GM18502 (cell line): ENCODE measurements around the gene B4GALNT2.
"Not testable (repeated sequence)": the region's sequence is repeated elsewhere in the genome, so short reads cannot be mapped to it uniquely, and the experiment has no call there.

ENCODE experiments used
- ATAC-seq: cut with Tn5 transposase; IDR thresholded peaks from one replicate; pipeline ENCODE4 v1.9.1; 2021; ENCODE audit warnings: mild to moderate bottlenecking; ENCODE audit not compliant: unreplicated experiment, poor library complexity

The B4GALNT2 gene

DNA sequence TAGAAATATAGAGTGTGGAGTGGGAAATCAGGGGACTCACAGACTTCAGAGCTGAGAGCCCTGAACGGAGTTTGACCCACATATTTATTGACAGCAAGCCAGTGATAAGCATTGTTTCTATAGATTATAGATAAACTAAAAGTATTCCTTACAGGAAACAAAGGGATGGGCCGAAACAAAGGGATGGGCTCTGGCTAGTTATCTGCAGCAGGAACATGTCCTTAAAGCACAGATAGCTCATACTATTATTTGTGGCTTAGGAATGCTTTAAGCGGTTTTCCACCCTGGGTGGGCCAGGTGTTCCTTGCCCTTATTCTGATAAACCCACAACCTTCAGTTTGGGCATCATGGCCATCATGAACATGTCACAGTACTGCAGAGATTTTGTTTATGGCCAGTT lies 38.1 kb downstream of the B4GALNT2 start:
- ATAC-seq = not testable (repeated sequence)

DNA sequence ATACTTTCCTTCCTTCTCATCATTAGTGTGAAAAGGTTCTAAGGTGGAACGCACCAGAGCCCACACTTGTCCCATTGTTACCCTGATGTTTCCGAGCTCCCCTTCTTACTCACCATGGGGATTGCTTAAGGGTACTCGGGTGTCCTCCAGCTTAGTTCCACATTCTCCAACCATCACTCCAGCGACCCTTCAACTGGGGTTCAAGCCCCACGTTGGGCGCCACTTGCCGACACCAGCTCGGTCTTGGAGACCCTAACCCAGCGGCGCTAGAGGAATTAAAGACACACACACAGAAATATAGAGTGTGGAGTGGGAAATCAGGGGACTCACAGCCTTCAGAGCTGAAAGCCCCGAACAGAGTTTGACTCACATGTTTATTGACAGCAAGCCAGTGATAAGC lies 43.4 kb downstream of the B4GALNT2 start:
- not testable (repeated sequence) for ATAC-seq

DNA sequence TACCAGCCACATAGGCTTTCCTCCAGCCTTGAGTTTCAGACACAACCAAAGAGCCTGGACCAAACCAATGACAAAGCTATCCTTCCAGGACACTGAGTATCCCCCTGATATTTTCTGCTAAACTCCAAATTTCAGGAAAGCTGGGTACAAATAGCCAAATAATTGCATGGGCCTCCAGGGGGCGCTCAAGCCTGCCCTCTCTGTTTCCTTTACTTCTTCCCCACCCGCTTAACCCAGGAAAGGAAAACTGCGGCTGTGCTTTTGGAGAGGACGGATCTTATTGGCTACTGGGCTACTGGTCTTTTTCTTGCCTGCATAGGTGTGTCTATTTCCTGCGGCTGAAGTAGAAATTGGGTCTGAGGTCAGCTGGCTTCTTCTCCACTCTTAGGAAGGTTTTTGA lies 47.7 kb downstream of the B4GALNT2 start:
- no peak for ATAC-seq

- no peak for ATAC-seq
Observed at GRCh38 chr17:49180998-49181635, 48.5 kb downstream of the B4GALNT2 start.

- ATAC-seq = no peak
Observed at GRCh38 chr17:49183341-49183740, 50.8 kb downstream of the B4GALNT2 start.

- no peak for ATAC-seq
Observed at GRCh38 chr17:49183801-49184200, 51.2 kb downstream of the B4GALNT2 start.

DNA sequence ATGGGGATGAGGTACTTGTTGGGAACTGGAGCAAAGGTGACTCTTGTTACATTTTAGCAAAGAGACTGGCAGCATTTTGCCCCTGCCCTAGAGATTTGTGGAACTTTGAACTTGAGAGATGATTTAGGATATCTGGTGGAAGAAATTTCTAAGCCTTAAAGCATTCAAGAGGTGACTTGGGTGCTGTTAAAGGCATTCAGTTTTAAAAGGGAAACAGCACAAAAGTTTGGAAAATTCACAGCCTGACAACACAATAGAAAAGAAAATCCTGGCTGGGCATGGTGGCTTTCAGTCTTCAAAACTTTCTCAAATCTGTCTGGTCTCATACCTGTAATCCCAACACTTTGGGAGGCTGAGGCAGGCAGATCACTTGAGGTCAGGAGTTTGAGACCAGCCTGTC lies 52.0 kb downstream of the B4GALNT2 start:
- ATAC-seq = not testable (repeated sequence)

- not testable (repeated sequence) for ATAC-seq
Observed at GRCh38 chr17:49185381-49185780, 52.8 kb downstream of the B4GALNT2 start.

GRCh38 chr17:49187301-49187700 lies 54.7 kb downstream of the B4GALNT2 start:
- no peak for ATAC-seq

GRCh38 chr17:49190932-49191331 lies 58.4 kb downstream of the B4GALNT2 start:
- no peak for ATAC-seq

DNA sequence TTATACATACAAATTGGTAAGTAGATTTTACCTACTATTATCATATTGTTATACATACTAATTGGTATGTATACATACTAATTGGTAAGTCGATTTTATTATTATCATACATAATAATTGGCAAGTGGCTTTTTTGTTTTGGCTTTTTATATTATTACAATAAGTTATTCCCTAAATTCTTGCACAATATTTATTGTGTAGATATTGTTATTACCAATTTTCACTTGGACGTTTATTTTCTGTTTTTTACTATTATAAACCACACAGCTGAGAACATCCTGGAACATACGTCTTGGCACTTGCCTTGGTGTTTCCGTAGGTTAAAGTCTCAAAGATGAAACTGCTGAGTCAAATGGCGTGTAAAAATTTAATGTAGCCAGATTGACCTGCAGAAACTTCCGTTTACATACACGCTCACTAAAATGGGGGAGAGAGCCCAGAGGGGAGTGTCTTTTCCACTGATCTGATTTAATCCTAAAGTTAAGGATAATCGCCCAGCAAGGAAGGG lies 58.9 kb downstream of the B4GALNT2 start:
- peak; percentile 6 for ATAC-seq

DNA sequence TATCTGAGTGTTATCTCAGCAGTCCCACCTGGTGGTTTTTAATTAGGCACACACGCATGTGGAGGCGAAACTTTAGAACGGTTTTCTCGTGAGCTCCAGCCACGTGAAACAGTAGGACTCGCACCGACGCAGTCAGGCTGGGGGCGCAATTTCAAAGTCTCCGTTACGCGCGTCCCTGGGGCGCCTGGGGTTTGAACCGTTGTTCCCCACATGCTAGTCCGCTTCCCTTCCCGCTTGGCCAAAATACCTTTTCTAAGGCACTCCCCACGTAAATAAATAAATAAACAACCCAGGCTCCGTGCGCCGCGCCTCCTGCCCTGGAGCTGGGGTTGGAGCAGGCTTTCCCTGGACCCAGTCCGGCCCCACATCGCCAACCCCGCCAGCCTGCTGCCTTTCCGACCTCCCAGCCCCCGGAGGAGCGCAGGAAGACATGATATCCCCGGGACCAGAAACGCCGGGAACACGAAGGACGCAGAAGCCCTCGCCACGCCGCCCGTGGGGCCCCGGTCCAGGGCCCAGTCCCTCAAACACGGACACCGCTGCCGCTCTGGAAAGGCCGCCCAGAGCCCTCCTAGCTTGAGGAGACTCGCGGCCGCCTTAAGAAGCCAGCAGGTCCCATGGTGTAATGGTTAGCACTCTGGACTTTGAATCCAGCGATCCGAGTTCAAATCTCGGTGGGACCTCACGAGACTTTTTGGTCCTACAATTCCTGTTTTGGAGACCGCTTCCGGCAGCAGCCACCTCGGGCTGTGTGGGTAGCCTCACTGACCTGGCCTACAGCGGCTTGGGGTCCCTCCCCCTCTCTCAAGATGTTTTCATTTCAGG lies 59.6 kb downstream of the B4GALNT2 start:
- ATAC-seq = peak; percentile 52

DNA sequence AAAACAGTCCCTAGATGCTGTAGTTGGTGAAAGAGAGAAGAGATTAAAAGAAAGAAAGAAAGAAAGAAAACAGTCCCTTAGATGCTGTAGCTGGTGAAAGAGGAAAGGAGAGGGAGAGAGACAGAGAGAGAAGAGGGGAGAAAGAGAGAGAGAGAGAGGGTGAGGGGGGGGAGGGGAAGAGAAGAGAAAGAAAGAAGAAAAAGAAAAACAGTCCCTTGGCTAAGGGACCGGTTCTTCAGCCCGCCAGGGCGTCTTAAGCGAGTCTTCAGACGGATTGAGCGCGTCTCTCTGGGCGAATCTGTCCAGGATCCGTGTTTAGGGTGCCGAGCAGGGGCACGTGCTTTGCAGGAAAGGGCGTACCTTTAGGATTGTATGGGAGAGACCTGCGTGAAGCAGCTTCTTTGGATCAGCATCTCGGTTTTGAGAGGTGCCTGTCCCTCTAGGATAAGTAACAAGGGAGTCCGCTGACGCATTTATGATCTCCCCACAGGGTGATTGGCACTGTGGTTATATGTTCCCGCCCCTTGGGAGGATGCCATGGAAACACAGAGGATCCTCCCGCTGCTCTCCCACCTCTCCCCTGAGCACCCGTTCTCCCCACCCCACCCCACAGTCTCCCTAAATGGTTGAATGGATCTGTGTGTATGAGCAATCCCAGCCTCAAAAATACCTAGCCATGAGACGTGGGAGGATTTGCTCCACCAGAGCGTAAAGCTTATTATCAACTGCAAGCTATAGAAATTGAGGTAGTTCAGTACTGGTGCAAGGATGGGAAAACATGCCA lies 61.1 kb downstream of the B4GALNT2 start:
- no peak for ATAC-seq

DNA sequence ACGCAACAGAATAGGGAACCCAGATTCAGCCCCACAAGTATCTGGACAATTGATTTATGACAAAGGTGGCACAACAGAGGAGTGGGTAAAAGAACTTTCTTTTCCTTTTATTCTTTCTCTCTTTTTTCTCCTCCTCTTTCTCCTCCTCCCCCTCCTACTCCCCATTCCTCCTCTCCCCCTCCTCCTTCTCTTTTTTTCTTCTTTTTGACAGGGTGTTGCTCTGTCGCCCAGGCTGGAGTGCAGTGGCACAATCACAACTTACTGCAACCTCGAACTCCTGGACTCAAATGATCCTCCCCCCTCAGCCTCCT lies 61.7 kb downstream of the B4GALNT2 start:
- ATAC-seq = no peak

DNA sequence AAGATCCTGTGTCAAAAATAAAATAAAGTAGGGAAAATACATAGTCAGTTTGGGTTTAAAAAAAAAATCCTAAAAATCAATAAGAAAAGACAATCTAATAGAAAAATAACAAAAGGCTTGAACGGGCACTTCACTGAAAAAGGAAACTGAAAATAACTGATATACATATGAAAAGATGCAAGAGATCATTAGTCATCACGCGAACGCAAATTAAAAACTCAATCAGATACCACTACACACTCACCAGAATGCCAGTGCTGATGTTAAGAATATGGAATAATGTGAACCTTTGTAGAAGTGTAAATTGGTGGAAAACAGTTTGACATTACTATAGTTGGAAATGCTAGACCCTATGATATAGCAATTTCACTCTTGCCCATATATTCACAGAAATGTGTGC lies 63.2 kb downstream of the B4GALNT2 start:
- no peak for ATAC-seq

DNA sequence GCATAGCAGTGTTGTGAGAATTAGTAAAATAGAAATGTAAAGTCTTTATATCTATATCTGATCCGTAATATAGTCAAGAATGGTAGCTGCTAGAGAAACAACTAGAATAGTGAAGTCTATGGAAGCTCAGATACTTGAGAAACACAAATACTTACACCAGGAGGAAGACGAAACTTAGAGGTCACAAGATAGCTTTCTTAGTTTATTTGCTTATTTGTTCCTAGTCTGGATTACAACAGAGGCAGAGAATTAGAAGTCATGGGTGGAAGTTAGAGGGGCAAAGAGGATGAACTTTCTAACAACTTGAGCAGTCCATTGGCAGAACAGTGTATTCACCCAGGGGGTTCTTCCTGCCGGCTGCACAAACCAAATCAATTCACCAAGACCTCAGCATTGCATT lies 64.0 kb downstream of the B4GALNT2 start:
- no peak for ATAC-seq

DNA sequence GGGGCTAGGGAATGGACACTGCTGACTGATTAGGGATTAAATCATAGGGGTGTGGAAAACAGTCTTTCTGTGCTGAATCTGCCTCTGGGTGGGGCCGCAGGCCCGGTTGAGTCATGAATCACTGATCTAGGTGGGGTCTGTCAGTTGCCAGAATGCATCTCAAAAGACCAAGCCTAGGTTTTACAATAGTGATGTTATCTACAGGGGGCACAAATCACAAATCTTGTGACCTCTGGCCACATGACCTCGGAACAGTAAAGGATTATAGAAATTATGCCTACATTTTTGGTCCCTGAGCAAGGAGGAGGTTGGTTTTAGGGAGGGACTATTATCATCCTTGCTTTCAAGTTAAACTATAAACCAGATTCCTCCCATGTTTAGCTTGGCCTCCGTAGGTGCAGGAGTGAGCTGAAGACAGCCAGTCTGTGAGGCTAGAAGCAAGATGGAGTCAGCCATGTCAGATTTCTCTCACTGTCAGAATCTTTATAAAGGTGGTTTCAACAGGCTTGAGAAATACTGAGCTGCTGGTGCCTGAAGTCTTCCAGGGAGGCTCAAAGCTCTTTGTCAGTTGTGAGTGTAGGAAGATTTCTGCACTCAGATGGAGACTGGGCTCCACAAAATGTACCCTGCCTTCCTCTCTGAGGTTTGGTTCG lies 64.9 kb downstream of the B4GALNT2 start:
- ATAC-seq = no peak

GRCh38 chr17:49198211-49198610 lies 65.6 kb downstream of the B4GALNT2 start:
- ATAC-seq = no peak

DNA sequence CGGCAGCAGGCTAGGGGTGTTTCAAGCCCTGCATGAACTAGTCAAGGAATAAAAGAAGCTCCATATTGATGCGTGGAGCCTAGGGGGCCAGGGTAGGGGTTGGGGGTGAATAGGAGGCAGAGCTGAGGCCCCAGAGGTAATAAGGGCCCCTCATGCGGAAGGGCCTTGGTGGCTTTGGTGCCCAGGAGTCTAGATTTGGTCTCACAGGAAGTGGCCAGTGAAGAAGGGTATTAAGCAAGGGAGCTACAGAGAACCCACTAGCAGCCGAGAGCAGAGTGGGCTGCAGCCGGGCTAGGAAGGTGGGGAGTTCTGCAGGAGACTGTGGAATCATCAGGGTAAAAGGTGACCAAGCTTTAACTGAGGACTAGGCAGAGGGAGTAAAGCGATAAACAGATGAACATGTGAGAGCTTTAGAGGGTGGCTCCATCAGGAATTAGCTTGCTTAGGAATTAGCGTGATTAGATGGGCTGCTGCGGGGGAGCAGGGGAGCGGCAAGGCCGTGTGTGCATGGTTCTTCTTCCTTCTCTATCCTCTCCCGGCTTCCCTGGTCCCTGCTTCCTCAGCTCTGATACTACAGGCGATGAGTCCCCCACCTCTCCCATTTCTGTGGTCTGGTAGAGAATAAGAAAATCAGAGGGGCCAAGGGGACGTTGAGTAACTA lies 68.0 kb downstream of the B4GALNT2 start:
- ATAC-seq = no peak

DNA sequence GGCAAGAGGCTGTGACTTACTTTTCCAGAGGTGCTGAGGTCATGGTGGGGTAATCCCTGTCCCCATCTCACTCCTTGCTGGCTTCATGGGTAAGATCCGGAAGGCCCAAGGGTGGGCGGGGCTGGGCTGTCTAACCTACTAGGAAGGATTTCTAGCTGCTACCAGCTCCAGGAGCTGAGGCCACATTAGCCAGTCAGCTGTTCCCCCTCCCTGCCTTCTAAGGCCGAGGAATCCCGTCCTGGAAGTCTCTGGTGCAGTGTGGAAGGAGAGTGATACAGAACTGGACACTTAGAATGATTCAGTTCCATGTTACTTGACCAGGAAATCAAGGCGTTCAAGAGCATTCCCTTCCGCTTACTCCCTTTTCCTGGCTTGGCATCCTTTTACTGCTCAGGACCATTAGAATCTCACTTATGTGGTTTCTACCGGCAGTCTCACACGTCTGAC lies 68.9 kb downstream of the B4GALNT2 start:
- ATAC-seq = no peak
